ENCODE data around the gene POLR1D. TPM values are rescaled to one million over a fixed set of nuclear protein-coding genes. Genes with fewer than 3 reads are reported as not detected.

POLR1D gene
- total RNA-seq, 1 experiment from 2014 or later, result 149 TPM

DNA sequence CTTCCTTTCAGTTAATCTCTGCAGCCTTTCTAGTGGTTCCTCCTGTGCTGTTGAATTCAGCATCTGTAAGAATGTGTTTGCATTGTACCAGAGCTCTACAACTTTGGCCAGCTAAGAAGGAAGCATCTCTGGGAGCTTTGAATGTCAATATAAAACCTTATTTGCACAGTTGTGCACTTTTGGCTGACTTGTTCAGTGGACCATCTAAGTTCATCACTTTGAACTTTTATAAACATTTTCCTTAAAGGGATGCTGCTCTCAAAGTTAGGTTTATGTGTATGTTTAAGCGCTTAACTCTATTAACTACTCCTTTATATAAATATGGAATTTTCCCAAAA, 15.6 kb downstream of the POLR1D start:
- no peak for DNase-seq (ENCODE audit: extremely low read depth, low read depth)

DNA sequence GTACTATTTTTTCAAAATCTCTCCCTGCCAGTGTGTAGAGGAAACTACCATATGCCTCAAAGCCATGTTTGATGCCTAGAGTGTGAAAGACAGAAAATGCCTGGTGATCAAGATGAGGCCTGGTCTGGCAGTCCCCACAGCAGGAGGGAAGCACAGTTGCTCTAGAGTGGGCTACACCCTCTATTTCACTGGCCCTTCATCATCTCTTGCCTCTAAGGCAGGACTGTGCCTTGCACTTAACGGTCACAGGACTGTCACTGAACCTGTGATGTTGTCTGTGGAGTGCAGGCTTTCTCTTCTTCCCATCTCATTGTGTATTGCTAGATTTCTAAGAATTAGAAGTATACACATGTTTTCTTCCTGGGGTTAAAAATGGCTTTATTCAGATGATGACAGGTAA, 16.3 kb downstream of the POLR1D start:
- DNase-seq (ENCODE audit: extremely low read depth, low read depth), result no peak

DNA sequence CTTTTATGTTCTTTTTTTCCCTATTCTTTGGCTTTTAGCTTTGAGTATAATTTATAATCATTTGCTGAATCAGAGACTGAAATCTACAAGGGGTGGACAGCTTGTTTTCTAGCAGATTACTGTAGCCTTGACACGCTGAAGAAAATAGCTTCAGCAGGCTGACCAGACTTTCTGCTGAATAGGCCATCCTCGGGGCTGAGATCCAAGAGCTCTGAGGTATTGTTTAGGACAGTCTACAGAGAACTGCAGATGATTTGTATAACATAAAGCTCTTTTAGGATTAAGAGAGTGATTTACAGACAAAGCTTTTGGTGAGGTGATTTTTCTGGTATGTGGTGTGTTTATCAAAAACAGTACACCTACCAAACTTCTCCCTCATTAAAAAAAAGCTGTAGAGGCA, 16.8 kb downstream of the POLR1D start:
- DNase-seq (ENCODE audit: extremely low read depth, low read depth), result no peak

DNA sequence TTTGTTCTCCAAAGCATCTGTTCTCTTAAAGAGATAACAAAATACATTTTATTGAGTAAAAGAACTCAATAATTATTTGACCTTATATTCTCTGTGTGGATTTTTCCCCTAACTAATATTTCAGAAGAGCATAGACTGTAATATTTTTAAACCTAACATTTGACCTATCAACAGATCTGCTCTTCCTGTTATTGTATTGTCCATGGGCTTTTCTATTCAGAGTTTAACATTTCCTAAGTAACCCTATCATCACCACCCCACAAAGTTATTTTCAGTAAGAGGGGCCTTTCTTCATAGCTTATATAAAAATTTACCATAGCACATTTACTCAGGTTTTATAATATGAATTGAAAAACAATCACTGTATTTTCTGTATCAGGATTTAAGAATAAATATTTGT, 17.5 kb downstream of the POLR1D start:
- no peak for DNase-seq (ENCODE audit: extremely low read depth, low read depth)

DNA sequence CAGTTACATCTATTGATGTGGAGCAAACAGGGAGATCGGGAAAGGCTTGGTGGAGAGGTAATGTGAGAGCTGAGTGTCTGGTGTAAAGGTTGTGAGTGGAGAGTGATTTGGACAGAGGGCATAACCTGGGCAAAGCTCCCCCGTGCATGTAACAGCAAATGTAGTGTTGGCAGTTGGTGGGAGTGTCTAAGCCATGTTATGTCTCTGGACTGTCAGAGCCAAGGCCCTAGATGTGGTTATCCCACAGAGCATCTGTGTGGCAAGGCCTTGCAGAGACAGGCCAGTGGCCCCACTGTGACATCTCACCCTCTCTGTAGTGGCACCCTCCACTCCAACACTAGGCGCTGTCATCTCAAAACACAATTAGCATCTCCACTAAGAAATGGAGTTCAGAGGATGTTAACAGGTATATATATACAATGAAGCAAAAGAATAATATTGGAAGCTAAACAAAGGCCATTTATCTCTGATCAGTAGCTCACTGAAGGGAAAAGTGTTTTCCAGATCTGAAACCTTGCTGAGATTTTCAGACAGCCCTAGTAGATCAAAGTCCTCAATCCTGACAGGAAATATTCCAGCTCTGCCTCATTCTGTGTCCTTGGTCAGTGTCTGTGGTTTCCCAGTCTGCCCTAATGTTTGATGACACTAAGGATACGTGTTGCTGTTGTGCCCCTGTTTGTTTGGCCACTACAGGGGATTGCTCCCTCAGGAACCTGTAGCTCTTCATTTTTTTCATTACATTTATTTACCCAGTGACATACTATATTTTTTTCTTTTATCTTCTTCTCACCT, 20.2 kb downstream of the POLR1D start:
- DNase-seq (ENCODE audit: extremely low read depth, low read depth), result no peak

DNA sequence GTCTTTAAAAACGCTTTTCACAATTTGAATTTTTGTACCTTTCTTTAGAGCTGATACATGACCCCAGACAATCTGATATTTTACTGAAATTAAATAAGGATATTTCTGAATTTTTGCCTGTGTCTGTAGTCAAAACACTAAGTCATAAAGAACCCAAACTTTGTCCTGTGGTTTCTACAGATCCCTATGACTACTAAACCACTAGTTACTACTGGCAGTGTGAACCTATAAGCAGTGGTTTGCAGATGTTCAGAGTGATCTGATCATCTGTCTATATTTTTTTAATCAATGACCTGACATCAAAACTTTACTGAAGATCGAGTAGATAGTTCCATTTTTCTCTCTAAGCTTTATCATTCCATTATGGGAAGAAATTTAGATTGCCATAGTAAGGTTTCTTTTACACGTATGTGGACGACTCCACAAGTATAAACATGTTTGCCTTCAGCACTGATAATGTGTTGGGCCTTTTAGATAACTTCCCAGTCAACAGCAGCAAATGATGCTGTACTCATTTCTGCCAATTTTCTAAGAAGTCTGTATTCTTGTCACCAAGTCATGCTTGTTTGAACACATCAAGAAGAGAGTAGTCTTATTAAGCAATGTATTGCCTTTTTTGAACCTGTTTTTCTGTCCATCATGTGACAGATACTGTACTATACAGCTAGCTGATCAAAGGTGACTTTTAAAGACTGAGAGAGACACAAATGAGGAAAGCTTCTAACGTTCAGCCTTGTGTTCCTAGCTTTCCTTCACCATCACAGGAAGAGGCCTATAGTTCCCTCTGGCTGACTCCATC, 21.8 kb downstream of the POLR1D start:
- no peak for DNase-seq (ENCODE audit: extremely low read depth, low read depth)

DNA sequence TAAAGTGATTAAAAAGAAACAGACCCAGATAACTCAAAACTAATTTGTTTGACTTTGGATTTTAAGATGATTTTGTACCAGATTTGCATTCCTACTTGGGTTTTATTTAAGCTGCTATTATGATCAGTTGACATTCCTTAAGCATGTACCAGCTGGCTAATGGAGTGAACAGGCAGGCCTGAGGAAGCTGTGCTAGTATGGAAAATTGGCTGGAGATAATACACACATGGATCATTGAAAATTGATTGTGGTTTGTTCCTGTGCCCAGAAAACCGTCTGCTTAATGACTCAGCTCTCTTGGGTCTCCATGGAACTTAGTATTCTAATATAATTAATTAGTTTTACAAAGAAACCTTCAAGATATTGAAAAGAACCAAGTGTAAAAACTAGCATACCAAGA, 22.6 kb downstream of the POLR1D start:
- DNase-seq (ENCODE audit: extremely low read depth, low read depth), result no peak

DNA sequence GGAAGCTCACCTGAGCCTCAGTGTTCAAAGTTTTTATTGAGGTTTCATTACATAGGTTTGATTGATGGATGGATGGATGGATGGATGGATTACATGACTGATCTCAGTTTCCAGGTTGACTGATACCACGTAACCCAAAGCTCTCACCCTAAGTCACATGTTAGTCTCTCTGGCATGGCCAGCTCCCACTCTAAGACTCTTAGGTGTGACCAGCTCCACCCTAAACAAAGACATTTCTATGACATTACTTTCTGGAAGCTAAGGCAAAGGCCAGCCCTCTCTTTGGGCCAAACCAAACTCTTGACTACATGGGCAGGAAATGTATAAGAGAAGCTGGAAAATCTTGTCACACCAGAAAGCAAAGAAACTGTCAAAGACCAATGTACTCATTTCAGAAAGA, 28.6 kb downstream of the POLR1D start:
- DNase-seq (ENCODE audit: extremely low read depth, low read depth), result no peak

DNA sequence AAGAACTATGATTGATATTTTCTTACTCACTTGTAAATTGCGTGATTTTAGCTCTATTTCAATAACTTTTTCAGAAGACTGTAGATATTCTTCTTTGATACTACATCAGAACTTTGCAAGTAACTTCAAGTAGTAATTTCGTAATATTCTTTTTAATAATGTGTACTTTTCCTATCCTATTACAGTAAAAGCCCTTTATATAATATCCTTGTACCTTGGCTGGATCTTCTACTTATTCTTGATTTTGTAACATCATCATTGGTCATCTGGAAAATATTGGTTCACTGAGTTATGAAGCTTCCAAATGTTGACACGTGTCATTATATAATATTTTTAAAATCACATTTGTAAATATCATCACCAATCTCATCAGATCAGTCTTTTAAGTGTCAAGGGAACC, 32.4 kb downstream of the POLR1D start:
- no peak for DNase-seq (ENCODE audit: extremely low read depth, low read depth)

DNA sequence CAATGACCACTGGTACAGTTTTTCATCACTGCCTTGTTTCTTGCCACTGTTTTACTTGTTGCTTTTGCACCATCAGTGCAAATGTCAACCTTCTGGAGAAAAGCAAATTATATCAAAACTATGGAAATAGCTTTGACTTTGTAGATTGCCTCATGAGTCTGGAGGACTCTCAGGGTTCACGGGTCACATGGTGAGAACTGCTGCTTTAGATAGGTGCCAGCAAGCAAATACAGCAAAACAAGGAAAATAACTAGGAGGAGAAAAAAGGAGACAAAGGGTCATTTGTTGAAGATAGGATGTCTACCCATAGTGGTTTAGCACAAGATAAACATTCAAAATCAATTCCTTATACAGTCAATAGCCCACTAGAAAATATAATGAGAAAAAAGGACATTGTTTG, 33.1 kb downstream of the POLR1D start:
- DNase-seq (ENCODE audit: extremely low read depth, low read depth), result no peak

DNA sequence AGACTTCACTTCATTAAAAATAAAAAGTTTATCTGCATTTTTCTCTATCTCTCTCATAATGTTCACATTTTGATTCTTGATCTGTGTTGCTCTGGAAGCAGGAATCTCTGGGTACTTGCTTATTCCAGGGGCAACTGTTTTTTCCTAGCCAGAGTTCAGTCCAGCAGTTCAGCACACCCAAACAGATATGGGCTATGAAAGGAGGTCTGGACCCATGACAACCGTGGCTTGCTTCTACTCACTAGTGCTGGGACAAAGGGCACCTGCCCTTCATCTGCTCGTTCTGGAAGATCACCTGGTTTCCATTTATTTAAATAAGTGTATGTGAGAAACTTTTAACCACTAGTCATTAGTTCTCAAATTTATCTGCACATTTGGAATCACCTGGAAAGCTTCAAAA, 36.0 kb downstream of the POLR1D start:
- DNase-seq (ENCODE audit: extremely low read depth, low read depth), result no peak

DNA sequence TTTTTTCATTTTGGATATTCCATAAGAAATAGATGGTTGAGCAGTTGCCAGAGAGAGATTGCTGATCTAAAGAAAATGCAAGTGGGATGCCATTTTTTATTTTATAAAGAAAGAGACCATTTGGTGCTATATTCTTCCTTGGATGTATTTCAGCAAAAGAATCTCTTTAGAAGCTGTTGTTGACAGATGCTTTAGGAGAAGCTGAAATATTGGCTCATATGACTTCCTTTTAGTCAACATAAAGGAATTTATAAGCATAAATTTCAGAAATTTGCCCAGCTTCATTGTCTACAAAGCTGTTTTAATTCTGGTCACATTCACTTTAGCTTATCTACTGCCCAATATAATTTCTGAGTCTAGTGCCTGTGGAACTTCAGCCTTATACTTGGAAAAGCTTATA, 36.9 kb downstream of the POLR1D start:
- no peak for DNase-seq (ENCODE audit: extremely low read depth, low read depth)

DNA sequence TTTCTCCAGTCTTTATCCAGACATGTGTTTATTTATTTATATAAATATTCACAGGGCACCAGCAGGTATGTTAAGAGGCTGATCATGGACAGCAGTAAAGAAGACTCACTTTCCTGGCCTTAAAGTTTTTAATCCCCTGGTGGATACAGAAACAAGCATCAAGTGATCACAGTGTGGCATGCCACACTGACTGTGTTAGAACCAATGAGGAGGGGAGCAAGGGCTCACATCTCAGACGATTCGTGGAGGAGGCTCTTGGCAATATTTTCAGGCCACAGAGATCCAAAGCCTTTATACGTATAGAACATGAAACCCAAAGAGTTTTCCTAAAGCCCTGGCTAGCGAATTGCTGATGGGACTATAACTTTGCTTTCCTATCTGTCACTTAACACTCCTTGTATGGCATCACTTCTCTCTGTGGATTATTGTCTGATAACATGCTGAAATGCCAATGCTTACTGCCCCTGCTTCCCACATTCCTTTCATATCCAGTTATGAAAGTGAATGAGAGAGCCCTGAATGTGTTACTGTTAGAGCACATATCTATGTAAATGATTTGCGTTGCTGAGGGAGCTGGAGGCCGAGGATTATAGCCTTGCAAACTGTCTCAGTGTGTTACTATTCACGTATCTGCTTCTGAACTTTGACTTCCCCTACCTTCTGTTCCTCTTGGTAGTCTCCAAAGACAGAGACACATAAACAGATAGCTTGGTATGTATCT, 37.6 kb downstream of the POLR1D start:
- DNase-seq (ENCODE audit: extremely low read depth, low read depth), result no peak

DNA sequence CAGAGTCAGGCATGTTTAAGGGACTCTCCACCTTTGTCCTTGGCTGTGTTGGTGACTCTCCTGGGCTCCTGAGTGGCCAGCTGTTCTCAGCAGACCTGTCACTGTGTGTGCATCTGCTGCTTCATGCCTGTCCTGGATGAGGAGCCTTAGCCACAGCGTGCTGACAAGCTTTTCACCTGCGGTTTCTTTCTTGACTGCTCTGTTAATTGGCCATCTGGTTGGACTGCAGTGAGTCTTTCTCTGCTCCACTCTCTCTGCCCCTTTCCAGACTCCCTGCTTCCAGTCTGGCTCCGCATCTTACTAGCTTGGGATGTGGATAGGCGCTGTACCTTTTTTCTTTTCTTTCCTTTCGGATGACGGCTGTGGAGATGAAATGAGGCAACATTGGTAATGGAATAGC, 38.8 kb downstream of the POLR1D start:
- no peak for DNase-seq (ENCODE audit: extremely low read depth, low read depth)

DNA sequence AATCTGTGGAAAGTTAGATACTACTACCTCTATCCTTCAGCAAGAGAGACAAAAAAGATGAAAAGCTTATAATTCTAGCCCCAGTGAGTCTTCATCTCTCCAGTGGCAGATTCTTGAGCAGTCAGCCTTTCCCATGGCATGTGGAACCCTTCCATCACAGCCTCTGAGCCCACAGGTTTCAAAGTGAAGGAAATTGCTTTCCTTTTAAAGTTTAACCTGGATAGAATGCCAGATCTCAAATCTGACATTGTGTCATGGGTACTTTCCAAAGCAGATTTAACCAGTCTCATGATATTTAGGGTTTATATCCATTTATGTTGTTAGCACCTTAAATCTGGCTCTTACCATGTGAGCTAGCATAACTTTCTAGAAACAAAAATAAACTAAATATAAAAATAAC, 39.3 kb downstream of the POLR1D start:
- no peak for DNase-seq (ENCODE audit: extremely low read depth, low read depth)

DNA sequence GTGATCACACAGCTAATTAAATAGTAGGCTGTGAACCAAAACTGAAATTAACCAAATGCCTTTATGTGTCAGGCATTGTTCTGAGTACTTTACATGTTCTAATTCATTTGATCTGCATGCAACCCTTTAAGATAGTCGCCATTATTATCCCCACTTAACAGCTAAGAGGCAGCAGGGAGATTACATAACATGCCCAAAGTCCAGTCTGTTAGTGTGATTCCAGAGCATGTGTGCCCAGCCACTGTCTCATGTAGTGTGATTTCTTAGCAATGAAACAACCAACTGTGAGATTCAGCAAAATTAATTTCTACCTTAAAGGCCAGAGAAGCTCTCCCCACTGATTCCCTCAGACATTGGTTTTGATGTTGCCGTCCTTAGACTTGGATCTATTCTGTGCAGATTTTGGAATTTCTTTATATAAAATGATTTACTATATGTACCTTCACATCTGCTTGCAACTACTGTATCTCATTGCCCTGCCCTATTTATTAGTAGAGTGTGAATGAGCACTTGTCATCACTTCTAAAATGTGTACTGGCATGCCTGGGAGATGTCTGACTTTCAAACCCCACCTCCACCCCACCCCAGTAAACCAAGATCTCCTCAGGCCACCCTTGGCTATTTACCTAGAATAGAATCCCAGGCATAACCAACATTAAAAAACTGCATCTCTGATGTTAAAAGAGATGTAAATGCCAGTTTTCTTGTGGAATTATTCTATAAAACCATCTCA, 41.2 kb downstream of the POLR1D start:
- no peak for DNase-seq (ENCODE audit: extremely low read depth, low read depth)

DNA sequence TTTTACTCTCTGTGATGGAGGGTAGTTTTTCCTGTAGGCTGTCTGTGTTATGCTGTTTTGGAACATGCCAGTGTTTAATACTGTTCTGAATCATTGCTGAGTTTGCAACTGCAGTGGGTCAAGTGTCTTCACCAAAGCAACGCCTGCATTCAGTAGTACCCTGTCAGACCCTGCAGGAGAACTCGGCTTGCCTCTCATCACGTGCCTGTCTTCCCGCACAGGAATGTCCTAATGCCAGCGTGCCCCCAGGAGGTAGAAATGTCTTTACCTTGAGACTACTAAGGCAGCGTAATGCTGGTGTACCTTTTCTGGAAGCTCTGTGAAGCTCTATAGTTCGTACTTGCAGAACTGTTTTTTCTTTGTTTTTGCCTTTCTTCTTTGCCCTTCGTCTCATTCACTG, 42.3 kb downstream of the POLR1D start:
- DNase-seq (ENCODE audit: extremely low read depth, low read depth), result no peak

DNA sequence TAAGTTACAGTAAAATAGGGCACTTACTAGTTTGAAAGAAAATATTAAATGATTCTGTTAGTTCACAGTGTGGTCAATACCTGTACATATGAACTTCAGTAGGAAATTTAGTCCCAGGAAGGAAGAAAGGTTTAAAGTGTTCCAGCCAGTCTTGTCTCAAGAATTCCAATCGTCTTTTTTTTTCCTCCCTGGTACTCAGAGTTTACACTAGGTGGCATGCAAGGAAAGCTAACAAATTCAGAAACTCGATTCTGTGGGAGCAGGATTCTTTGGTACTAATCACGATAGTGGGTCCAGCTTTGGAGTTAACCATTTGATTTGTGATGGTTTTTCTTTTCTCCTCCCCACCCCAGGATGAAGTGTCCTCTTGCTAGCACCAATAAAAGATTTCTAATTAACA, 43.6 kb downstream of the POLR1D start:
- DNase-seq (ENCODE audit: extremely low read depth, low read depth), result no peak

DNA sequence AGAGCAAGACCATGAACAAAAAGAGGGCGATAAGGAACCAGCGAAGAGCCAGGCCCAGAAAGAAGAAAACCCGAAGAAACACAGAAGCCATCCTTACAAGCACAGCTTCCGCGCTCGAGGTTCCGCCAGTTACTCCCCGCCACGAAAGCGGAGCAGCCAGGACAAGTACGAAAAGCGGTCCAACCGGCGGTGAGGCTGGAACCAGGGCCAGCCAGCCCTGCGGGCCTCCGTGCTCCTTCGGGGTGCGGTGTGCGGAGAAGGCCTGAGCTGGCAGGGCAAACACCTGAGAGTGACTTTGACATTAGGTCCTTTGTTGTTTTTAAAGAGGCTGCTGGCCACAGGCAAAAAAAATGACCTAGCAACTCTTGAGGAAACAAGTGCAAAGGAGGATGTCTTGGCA, 44.1 kb downstream of the POLR1D start:
- no peak for DNase-seq (ENCODE audit: extremely low read depth, low read depth)

DNA sequence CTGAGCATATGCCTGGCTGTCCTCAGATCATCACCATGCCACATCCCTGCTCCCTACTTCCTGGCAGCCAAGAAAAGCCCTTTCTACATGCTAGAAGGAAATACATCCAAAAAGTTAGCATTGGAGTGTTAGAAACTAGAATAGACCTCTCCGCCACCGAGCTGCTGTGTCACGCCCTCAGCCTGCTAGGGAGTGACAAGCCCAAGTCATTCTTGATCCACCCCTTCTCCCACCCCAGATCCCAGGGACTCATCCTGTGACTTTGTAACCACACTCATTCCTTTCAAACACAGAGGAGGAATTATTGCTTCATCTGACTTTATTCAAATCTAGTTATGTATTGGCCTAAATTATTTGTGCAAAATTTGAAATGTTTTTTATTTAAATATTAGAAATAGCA, 45.3 kb downstream of the POLR1D start:
- no peak for DNase-seq (ENCODE audit: extremely low read depth, low read depth)

DNA sequence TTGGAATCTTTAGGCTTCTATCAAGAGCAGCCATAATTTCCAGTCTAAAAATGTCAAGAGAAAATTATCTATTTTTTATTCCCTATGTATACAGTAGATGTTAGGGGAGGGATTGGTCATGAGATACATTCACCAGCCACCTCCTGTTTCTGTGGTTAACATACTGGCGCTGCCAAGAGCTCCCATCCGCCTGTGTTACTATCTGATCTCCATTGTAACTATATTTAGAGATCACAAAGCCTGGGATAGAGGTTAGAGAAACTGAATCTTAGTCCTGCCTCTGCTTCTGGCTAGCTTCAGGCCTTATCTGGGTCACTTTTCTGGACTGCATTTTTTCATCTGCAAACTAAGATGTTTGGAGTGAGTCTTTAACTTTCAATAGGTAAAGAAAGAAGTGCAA, 46.3 kb downstream of the POLR1D start:
- no peak for DNase-seq (ENCODE audit: extremely low read depth, low read depth)
